Left lung (tissue), 10 donors: ENCODE data around the gene ZNF835. TPM values are rescaled to one million over a fixed set of nuclear protein-coding genes. Genes with fewer than 3 reads are reported as not detected.
A peak's percentile ranks its signal among the peaks of the same experiment; 100 is the strongest.

ENCODE experiments used
- ATAC-seq: fragments of 200-7000 bp; cut with Tn5 transposase; one replicate; pipeline ENCODE4 v1.9.1; 2020; ENCODE audit warnings: moderate library complexity
- DNase-seq, 4 donors: peaks; one replicate each; pipeline ENCODE4 v3.0.0-alpha.2; 2013 to 2020
- H3K27ac ChIP-seq, 2 donors: fragments of 200-600 bp; sonication (generic) in 1 of 2; one replicate each; pipeline versions ENCODE4 v1.5.0 to v1.8.0; 2020 to 2021
- H3K27me3 ChIP-seq, 2 donors: fragments of 200-600 bp; sonication (generic) in 1 of 2; one replicate each; pipeline versions ENCODE4 v1.5.0 to v1.8.0; 2020 to 2021
- H3K36me3 ChIP-seq, 2 donors: fragments of 200-600 bp; sonication (generic) in 1 of 2; one replicate each; pipeline versions ENCODE4 v1.5.0 to v1.8.0; 2020 to 2021
- H3K4me1 ChIP-seq, 2 donors: fragments of 200-600 bp; one replicate each; pipeline ENCODE4 v1.8.0; 2021
- H3K4me3 ChIP-seq, 2 donors: fragments of 200-600 bp; sonication (generic) in 1 of 2; one replicate each; pipeline versions ENCODE4 v1.5.0 to v1.8.0; 2020 to 2021; ENCODE audit warnings: mild to moderate bottlenecking in 1 of 2
- H3K9me3 ChIP-seq, 2 donors: fragments of 200-600 bp; sonication (generic) in 1 of 2; one replicate each; pipeline versions ENCODE4 v1.5.0 to v1.8.0; 2020 to 2021
- CTCF ChIP-seq, 2 donors: fragments of 200-600 bp; sonication (generic) in 1 of 2; IDR thresholded peaks; one replicate each; pipeline versions ENCODE4 v1.5.0 to v1.8.0; 2021; ENCODE audit warnings: antibody characterized with exemption in 2 of 2
- intact Hi-C, 2 donors: fragments of 100-400 bp; cut with DNase I; formaldehyde crosslinking; loops; one replicate each; pipeline versions ENCODE4 v1.11.2 to v1.14.2; 2022
- polyA plus RNA-seq, 6 donors: library from polyadenylated mRNA; unstranded; fragments of 120-200 nt; gene quantifications; one replicate each; pipeline ENCODE4 v1.2.1, GENCODE V29; 2013; ENCODE audit not compliant: insufficient read length in 6 of 6
- total RNA-seq, 2 donors: library from RNA; stranded (reverse); fragmentation: NEBNext Ultra II Directional; extraction: Animal tissue kit (Norgen Biotek cat#: 25700); gene quantifications; one replicate each; pipeline ENCODE4 v1.2.1, GENCODE V29; 2021
- donor health status: DM: no; HTN: yes; CAD: no.
- donor health status: DM: no; HTN: no; CAD: no.

Gene ZNF835
- total and polyA plus RNA-seq, 8 donors: 2.3 to 4.9 (median 3.6) TPM

DNA sequence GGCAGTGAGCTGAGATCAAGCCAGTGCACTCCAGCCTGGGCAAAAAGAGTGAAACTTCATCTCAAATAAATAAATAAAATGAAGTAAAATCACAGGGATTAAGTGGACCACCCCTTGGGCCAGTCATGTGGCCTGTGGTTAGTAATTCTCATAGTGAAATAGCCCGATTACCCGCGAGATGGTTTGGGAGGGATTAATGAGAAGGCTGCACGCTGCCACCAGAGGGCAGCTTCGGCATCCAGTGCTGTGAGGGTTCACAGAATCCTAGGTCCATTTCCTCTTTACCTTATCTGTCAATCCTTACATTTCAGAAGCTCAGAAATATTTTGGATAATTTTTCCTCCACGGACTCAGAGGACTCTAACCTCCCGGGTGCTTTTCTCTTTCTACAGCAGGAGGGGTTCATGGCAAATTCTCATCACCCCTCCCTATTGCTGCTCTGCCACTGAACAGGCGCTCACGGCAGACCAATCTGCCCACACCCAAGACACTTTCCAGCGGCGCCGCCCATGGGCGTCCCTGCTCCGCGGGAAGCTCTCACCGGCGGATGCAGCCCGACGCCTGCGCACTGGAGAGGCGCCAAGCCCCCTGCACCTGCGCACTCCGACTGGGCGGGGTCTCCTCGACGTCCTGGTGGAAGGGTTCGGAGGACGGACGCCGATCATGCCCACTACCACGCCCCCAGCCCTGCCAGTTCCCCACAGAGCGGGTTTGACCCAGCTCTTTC lies 11.0 kb downstream of the ZNF835 start:
- DNase-seq (peak in 2 of 4 donors; percentile 18 to 77), ATAC-seq (peak; percentile 34)
- Histone ChIP-seq H3K9me3 (peaks cover 0 to 80% of the 10 kb centered on the region in 2 donors), H3K4me3 (no peak overlapping the region), H3K4me1 (peaks cover 0 to 3% of the 10 kb centered on the region in 2 donors), H3K36me3 (peaks cover 0 to 22% of the 10 kb centered on the region in 2 donors), H3K27ac (no peak overlapping the region), H3K27me3 (no peaks in the 10 kb centered on the region)
- peak in 1 of 2 donors; percentile 26 for TF ChIP-seq CTCF (IDR thresholded peaks at IDR 0.05)
- intact Hi-C loops: no loop called here

- TF ChIP-seq CTCF (IDR thresholded peaks at IDR 0.05): no peak
- no peaks in the 10 kb centered on the region for H3K36me3 ChIP-seq
- H3K27ac ChIP-seq: no peak overlapping the region
- H3K27me3 ChIP-seq: no peaks in the 10 kb centered on the region
- no peaks in the 10 kb centered on the region for H3K4me1 ChIP-seq
- peaks cover 0 to 77% of the 10 kb centered on the region in 2 donors for H3K9me3 ChIP-seq
- no peak overlapping the region for H3K4me3 ChIP-seq
- ATAC-seq (no peak), DNase-seq (no peak)
- intact Hi-C loops: no loop called here
Observed at GRCh38 chr19:56654151-56654550, 17.4 kb downstream of the ZNF835 start.

DNA sequence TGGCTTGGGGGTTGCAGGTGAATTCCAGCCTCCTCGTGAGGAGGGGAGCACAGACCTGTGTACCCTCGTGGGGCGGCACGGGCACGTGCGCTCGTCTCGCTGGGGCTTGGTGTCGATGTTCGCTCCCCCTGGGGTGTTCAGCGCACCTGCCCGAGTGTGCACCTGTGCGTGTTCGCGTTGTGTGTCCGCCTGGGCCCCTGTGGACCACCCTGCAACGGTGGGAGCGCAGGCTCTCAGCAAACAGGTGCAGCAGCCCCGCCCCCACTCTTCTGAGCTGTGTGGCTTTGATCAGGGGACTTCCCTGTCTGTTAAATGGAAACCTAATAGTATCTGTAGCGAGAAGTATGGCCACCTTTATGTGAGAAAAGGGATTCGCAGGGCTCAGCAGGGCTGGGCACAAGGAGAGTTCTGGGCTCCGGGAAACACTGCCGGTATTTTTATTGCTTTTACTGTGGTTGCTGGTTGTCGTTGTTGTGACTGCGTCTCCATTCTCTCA lies 28.0 kb downstream of the ZNF835 start:
- no peak for TF ChIP-seq CTCF (IDR thresholded peaks at IDR 0.05)
- no peak overlapping the region for H3K27ac ChIP-seq
- intact Hi-C loops: no loop called here
- ATAC-seq (no peak), DNase-seq (no peak)
- no peaks in the 10 kb centered on the region for H3K36me3 ChIP-seq
- peaks cover 0 to 84% of the 10 kb centered on the region in 2 donors for H3K9me3 ChIP-seq
- H3K27me3 ChIP-seq: peaks cover 5 to 33% of the 10 kb centered on the region in 2 donors
- no peak overlapping the region for H3K4me3 ChIP-seq
- H3K4me1 ChIP-seq: no peaks in the 10 kb centered on the region

DNA sequence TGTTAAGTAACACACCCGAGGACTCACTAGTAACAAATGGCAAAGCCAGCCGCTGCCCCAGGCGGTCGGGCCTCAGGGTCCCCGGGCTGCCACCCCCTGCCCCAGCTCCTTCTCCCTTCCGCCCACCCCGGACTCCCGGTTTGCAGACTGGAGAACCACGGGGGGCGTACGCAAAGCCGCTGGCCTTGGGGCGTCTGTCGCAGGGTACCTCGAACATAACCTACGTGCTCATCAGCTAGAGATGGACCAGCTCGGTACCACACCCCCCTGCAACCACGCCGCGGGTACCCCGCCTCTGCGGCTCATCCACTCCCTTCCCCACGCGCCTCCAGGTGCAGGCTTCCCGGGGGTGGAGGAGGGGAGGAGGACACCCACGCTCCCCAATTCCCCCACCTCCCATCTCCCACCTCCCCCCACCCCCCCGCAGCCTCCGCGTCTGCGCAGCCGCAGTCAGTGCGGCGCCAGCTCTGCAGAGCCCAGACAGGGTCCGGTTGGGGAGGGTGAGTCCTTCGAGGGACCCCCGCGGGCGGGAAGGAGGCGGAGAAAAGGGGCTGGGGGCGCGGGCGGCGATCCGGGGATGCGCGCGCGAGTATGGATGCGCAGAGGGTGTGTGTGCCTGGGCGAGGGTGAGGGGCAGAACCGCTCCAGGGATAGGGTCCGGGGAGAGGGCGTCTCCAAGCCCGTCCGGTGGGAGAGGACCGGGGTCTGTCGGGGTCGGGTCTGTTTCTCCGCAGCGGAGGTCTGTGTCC lies 28.7 kb downstream of the ZNF835 start, which contains the start of gene SMIM17:
Gene SMIM17 (plus strand): TSS at position 449 of the 749 bp plus-strand sequence. CDS start 2,509 bp downstream, outside the sequence.
- peaks cover 0 to 87% of the 10 kb centered on the region in 2 donors for H3K9me3 ChIP-seq
- H3K36me3 ChIP-seq: no peaks in the 10 kb centered on the region
- H3K4me1 ChIP-seq: no peaks in the 10 kb centered on the region
- no peak within 1 kb of the TSS for H3K4me3 ChIP-seq
- no peak for TF ChIP-seq CTCF (IDR thresholded peaks at IDR 0.05)
- no peak for ATAC-seq
- intact Hi-C loops: no loop called here
- no peak within 1 kb of the TSS for H3K27ac ChIP-seq
- DNase-seq: no peak
- peaks cover 5 to 33% of the 10 kb centered on the region in 2 donors for H3K27me3 ChIP-seq

DNA sequence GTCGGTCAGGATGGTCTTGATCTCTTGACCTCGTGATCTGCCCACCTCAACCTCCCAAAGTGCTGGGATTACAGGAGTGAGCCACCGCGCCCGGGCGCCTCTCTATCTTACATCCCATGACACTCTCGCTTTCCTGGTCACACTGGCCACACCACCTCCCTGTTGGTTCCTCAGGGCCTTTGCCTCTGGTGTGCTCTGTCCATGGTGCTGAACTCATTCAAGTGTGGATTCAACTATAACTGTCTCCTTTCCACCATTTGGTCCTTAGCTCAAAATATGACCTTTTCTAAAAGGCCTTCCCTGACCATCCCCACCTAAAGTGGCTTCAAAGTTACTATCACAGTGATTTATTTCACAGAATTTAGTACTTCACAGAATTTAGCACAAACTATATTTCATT lies 32.3 kb downstream of the ZNF835 start:
- ATAC-seq: peak; percentile 27
- H3K4me1 ChIP-seq: no peaks in the 10 kb centered on the region
- peaks cover 5 to 27% of the 10 kb centered on the region in 2 donors for H3K27me3 ChIP-seq
- no peak for TF ChIP-seq CTCF (IDR thresholded peaks at IDR 0.05)
- H3K36me3 ChIP-seq: no peaks in the 10 kb centered on the region
- no peak overlapping the region for H3K4me3 ChIP-seq
- H3K27ac ChIP-seq: no peak overlapping the region
- intact Hi-C loops: no loop called here
- DNase-seq: peak in 1 of 4 donors; percentile 19
- peaks cover 0 to 82% of the 10 kb centered on the region in 2 donors for H3K9me3 ChIP-seq
